Breast epithelium (tissue), 4 donors: Measurements from ENCODE around the gene LCP2. TPM values are rescaled to one million over a fixed set of nuclear protein-coding genes. Genes with fewer than 3 reads are reported as not detected.
"Not testable (repeated sequence)": the region's sequence is repeated elsewhere in the genome, so short reads cannot be mapped to it uniquely, and the experiment has no call there.

Source experiments
- DNase-seq, 2 donors: peaks; one replicate each; pipeline ENCODE4 v3.0.0-alpha.2; 2019; ENCODE audit warnings: low spot score in 2 of 2
- H3K27ac ChIP-seq, 2 donors: fragments of 200-600 bp; sonication (generic) in 1 of 2; one replicate each; pipeline ENCODE4 v1.5.1; 2016 to 2019; ENCODE audit warnings: mild to moderate bottlenecking in 1 of 2
- H3K27me3 ChIP-seq, 2 donors: fragments of 200-600 bp; sonication (generic) in 1 of 2; one replicate each; pipeline versions ENCODE4 v1.5.1 to v1.6.0; 2017 to 2019; ENCODE audit warnings: control low read depth in 1 of 2, mild to moderate bottlenecking in 1 of 2
- H3K36me3 ChIP-seq: fragments of 200-600 bp; one replicate; pipeline ENCODE4 v1.5.1; 2019
- H3K4me1 ChIP-seq, 2 donors: fragments of 200-600 bp; sonication (generic); one replicate each; pipeline ENCODE4 v1.5.1; 2016 to 2019; ENCODE audit warnings: control low read depth in 1 of 2
- H3K4me3 ChIP-seq, 3 donors: fragments of 200-600 bp; sonication (generic); 1 replicate in 2 of 3; 2 replicates in 1 of 3; pipeline ENCODE4 v1.5.1; 2016 to 2019; ENCODE audit warnings: mild to moderate bottlenecking in 3 of 3, moderate library complexity in 2 of 3
- H3K9me3 ChIP-seq, 2 donors: fragments of 200-600 bp; sonication (generic) in 1 of 2; one replicate each; pipeline ENCODE4 v1.5.1; 2016 to 2019; ENCODE audit warnings: control low read depth in 1 of 2
- CTCF ChIP-seq, 3 donors: fragments of 450-650 bp; IDR thresholded peaks; one replicate each; pipeline ENCODE4 v1.5.1; 2016 to 2017; ENCODE audit warnings: antibody characterized with exemption in 3 of 3, mild to moderate bottlenecking in 3 of 3, moderate library complexity in 3 of 3
- POLR2A ChIP-seq: fragments of 450-650 bp; IDR thresholded peaks from one replicate; pipeline ENCODE4 v1.6.1; 2016; ENCODE audit warnings: antibody characterized with exemption, mild to moderate bottlenecking, moderate library complexity
- POLR2AphosphoS5 ChIP-seq, 3 donors: sonication (generic); formaldehyde crosslinking; IDR thresholded peaks; one replicate each; pipeline ENCODE4 v1.6.1; 2017; ENCODE audit warnings: antibody characterized with exemption in 3 of 3
- intact Hi-C: fragments of 100-400 bp; cut with DNase I; formaldehyde crosslinking; loops from one replicate; pipeline ENCODE4 v1.15.1; 2023; ENCODE audit warnings: low total_unique reads
- total RNA-seq, 3 donors: library from RNA; depleted of rRNA; stranded (reverse); fragments of >200 nt; gene quantifications; one replicate each; pipeline ENCODE4 v1.1.0, GENCODE V29; 2016

LCP2 gene
- total RNA-seq, 3 donors from 2014 or later: 15.4 to 41.4 (median 21.8) TPM

GRCh38 chr5:170248172-170248930, 49.2 kb downstream of the LCP2 start:
- H3K27ac ChIP-seq: peak overlapping the region in 1 of 2 donors; percentile 43
- no peaks in the 10 kb centered on the region for H3K27me3 ChIP-seq
- no peaks in the 10 kb centered on the region for H3K36me3 ChIP-seq
- no peak for DNase-seq
- H3K4me3 ChIP-seq: no peak overlapping the region
- intact Hi-C loops: no loop called here
- H3K9me3 ChIP-seq: no peaks in the 10 kb centered on the region
- TF ChIP-seq CTCF (IDR thresholded peaks at IDR 0.05) (no peak), POLR2A (no peak), POLR2AphosphoS5 (IDR thresholded peaks at IDR 0.05) (no peak)
- H3K4me1 ChIP-seq: no peaks in the 10 kb centered on the region

GRCh38 chr5:170247363-170247762, 50.2 kb downstream of the LCP2 start:
- Histone ChIP-seq H3K27ac (peak overlapping the region; percentile 37 to 65), H3K4me1 (no peaks in the 10 kb centered on the region), H3K36me3 (no peaks in the 10 kb centered on the region), H3K27me3 (no peaks in the 10 kb centered on the region), H3K4me3 (no peak overlapping the region), H3K9me3 (no peaks in the 10 kb centered on the region)
- TF ChIP-seq CTCF (IDR thresholded peaks at IDR 0.05) (no peak), POLR2A (no peak), POLR2AphosphoS5 (IDR thresholded peaks at IDR 0.05) (peak in 1 of 3 donors; percentile 46)
- intact Hi-C loops: no loop called here
- DNase-seq: no peak

- Histone ChIP-seq H3K27me3 (no peaks in the 10 kb centered on the region), H3K9me3 (no peaks in the 10 kb centered on the region), H3K36me3 (no peaks in the 10 kb centered on the region), H3K27ac (peak overlapping the region; percentile 37 to 52), H3K4me3 (no peak overlapping the region), H3K4me1 (no peaks in the 10 kb centered on the region)
- no peak for DNase-seq
- TF ChIP-seq POLR2A (no peak), CTCF (IDR thresholded peaks at IDR 0.05) (no peak), POLR2AphosphoS5 (IDR thresholded peaks at IDR 0.05) (no peak)
- intact Hi-C loops: no loop called here
Observed at GRCh38 chr5:170246126-170246870, 51.3 kb downstream of the LCP2 start.

- H3K4me1 ChIP-seq, H3K36me3 ChIP-seq, DNase-seq, H3K9me3 ChIP-seq, H3K27me3 ChIP-seq, H3K27ac ChIP-seq, H3K4me3 ChIP-seq, intact Hi-C loops: not testable (repeated sequence)
Observed at GRCh38 chr5:170245436-170245835, 52.1 kb downstream of the LCP2 start.

GRCh38 chr5:170238456-170239196, 59.0 kb downstream of the LCP2 start:
- no peaks in the 10 kb centered on the region for H3K4me1 ChIP-seq
- H3K27ac ChIP-seq: peak overlapping the region; percentile 70 to 82
- H3K4me3 ChIP-seq: no peak overlapping the region
- no peaks in the 10 kb centered on the region for H3K27me3 ChIP-seq
- H3K9me3 ChIP-seq: no peaks in the 10 kb centered on the region
- intact Hi-C loops: no loop called here
- TF ChIP-seq POLR2A (no peak), POLR2AphosphoS5 (IDR thresholded peaks at IDR 0.05) (no peak), CTCF (IDR thresholded peaks at IDR 0.05) (no peak)
- no peaks in the 10 kb centered on the region for H3K36me3 ChIP-seq
- no peak for DNase-seq
